ENCODE data around the gene PTCD2. TPM values are rescaled to one million over a fixed set of nuclear protein-coding genes. Genes with fewer than 3 reads are reported as not detected.
"Not testable (repeated sequence)": the region's sequence is repeated elsewhere in the genome, so short reads cannot be mapped to it uniquely, and the experiment has no call there.

Gene PTCD2
- total RNA-seq, 1 experiment from 2014 or later = 16.4 TPM

DNA sequence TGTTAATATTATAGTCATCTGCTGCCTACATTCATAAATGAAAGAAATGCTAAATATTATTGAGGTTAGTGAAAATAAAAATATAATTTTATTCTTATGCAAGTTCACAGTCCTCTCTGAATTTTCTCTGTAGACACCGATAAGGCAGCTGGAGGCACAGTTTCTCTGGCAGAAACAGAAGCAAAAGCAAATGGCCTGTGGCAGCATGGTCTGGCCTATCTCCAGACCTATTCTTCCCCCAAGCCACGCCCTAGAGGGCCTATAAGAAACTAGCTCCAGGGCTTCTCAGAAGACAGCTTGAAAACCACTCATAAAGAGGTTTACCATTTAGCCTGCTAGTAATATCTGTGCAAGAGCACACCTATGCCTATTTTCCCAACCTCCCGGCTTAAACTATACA, 28.6 kb upstream of the PTCD2 start:
- H3K4me3 ChIP-seq = no peak overlapping the region
- no peaks in the 10 kb centered on the region for H3K27me3 ChIP-seq
- no peaks in the 10 kb centered on the region for H3K9me3 ChIP-seq
- H3K36me3 ChIP-seq = peaks cover 73% of the 10 kb centered on the region
- no peak for DNase-seq

DNA sequence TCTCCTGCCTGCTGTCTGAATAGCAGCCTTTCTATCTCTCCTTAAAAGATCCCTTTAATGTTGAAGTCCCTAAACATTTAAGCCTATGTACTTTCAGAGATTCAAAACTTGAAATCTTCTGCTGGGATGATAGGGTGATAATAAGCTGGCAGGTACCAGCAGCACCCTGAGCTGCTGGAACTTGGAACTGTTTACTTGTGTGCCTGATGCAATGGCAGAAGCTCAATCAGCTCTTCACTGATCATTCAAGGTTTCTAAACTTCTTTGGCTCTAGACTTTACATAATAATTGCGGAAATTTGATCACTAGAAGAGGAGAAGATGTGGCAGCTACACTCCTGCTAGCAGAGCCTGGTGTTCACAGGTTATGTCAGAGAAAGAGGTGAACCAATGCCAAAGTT, 27.8 kb upstream of the PTCD2 start:
- H3K27me3 ChIP-seq = no peaks in the 10 kb centered on the region
- H3K36me3 ChIP-seq = peaks cover 75% of the 10 kb centered on the region
- DNase-seq = no peak
- no peaks in the 10 kb centered on the region for H3K9me3 ChIP-seq
- no peak overlapping the region for H3K4me3 ChIP-seq

DNA sequence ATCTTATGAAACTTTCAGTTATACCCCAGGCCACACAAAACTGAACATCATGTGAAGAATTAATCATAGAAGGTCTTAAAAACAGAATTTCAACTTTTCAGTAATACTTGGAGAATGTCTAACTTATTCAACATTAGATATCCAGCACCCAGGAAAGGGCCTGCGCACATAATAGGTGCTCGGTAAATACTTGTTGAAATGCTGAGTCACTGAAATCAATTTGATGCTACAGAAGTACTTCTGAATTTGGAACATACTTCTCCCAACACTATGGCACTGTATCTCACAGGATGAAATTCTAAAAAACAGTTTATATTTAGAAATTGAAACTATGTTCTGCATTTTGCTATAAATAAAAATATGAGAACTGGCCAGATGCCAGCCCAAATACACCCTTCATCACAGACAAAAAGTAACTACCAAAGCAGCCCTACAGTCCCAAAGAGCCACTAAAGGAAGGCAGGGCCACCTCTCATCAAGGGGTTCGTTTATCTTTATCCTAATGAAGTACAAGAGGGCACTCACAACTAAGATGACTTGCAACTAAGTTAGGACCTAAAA, 26.6 kb upstream of the PTCD2 start:
- DNase-seq = no peak
- H3K4me3 ChIP-seq = no peak overlapping the region

DNA sequence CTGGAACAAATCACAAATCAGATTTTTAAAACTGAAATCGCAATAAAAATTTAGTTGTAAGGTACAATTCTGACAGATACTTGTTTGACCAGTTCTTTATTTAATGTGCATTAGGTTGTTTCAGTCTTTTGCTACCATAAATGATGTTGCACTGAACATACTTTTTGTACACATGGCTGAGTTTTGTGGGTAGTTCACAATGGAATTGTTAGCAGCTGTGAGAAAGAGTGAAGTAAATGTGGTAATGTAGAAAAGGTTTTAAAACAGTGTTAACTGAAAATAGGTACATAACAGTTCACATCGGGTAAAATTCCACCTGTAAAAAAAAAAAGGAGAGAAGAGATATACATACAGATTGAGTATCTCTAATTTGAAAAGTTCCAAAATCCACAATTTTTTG, 25.7 kb upstream of the PTCD2 start:
- DNase-seq = no peak
- Histone ChIP-seq H3K36me3 (peaks cover 66% of the 10 kb centered on the region), H3K4me3 (no peak overlapping the region), H3K9me3 (no peaks in the 10 kb centered on the region), H3K27me3 (no peaks in the 10 kb centered on the region)

More for the DNA sequence above, 26.6 kb upstream of the PTCD2 start:
- no peaks in the 10 kb centered on the region for H3K9me3 ChIP-seq
- peaks cover 72% of the 10 kb centered on the region for H3K36me3 ChIP-seq
- no peaks in the 10 kb centered on the region for H3K27me3 ChIP-seq

DNA sequence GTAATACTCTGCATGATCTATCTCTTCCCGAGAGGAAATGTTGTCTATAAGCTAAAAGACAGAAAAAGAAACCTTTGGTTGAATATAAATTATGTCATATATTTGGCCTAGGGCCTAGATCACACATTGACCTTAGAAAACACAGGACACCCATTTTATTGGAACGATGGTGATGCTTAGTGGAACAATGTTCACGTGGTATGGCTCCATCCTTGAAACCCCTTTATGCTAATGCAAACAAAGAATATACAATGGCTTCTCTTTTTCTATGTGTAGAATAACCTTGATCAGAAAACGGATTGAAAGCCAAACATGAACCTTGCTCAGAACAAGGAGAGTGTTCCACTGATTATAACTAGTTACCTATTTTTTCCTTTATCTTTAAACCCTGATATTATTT, 24.6 kb upstream of the PTCD2 start:
- Histone ChIP-seq H3K9me3 (no peaks in the 10 kb centered on the region), H3K36me3 (peaks cover 65% of the 10 kb centered on the region), H3K27me3 (no peaks in the 10 kb centered on the region), H3K4me3 (no peak overlapping the region)
- DNase-seq = no peak

DNA sequence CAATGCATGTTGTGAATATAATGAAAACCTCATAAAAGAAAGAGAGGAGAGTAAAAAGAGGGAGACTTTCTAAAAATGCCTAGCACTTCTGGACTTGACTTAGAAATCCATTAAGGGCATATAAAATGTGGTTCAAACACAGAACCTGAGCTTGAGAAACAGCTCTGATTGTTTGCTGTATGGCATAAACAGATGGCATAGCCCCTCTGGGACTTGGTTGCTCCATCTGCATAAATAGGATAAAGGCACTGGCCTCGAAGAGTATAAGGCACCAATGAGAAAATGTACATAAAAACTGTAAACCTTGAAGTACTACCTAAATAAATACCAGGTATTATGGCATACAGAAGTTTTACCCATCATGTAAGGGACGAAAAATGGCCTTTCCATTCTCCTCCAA, 23.9 kb upstream of the PTCD2 start:
- no peaks in the 10 kb centered on the region for H3K27me3 ChIP-seq
- H3K4me3 ChIP-seq = no peak overlapping the region
- DNase-seq = no peak
- peaks cover 67% of the 10 kb centered on the region for H3K36me3 ChIP-seq
- no peaks in the 10 kb centered on the region for H3K9me3 ChIP-seq

DNA sequence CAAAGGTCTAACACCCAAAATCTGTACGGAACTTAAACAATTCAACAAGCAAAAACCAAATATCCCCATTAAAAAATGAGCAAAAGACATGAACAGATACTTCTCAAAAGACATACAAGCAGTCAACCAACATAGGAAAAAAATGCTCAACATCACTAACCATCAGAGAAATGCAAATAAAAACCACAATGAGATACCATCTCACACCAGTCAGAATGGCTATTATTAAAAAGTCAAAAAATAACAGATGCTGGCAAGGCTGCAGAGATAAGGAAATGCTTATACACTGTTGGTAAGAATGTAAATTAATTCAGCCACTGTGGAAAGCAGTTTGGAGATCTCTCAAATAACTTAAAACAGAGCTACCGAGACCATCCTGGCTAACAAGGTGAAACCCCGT, 22.0 kb upstream of the PTCD2 start:
- DNase-seq, H3K4me3 ChIP-seq, H3K27me3 ChIP-seq, H3K9me3 ChIP-seq: not testable (repeated sequence)
- peaks cover 72% of the 10 kb centered on the region for H3K36me3 ChIP-seq

DNA sequence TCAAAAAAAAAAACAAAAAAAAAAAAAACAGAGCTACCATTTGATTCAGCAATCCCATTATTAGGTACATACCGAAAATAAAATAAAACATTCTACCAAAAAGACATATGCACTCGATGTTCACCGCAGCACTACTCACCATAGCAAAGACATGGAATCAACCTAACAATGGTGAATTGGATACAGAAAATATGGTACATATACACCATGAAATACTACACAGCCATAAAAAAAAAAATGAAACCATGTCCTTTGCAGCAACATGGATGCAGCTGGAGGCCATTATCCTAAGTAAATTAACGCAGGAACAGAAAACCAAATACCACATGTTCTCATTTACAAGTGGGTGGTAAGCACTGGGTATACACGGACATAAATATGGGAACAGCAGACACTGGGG, 21.5 kb upstream of the PTCD2 start:
- peaks cover 72% of the 10 kb centered on the region for H3K36me3 ChIP-seq
- no peaks in the 10 kb centered on the region for H3K27me3 ChIP-seq
- no peak overlapping the region for H3K4me3 ChIP-seq
- no peaks in the 10 kb centered on the region for H3K9me3 ChIP-seq
- no peak for DNase-seq

DNA sequence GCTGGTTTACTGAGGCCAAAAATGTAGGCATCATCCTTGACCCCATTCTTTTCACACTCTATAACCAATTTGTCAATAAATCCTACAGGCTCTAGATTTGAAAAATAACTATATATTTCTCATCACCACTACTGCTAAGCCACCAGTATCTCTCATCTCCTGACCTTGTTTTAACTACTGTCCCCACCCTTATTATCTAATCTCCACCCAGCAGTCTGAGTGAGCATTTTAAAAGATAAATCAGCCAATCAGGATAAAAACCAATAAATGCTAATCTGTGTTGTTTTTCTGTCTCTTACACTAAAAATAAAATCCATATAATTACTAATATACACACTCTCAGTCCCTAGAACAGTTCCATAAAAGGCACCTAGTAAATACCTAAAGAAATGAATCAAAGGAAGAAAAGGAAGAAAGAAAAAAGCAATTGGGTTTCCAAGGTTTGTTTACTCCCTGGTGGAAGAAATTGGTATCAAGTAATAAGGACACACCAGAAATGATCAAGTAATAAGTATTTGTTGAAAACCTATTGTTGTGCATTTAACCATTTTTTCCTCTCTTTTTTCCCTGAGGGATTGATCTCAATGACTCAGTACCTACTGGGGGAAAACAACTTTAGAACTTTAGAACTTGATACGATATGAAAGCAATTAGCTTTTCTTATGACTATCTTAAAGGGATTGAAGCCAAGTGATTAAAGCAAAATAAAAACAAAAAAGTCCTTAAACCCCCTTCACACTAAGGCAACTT, 19.4 kb upstream of the PTCD2 start:
- Histone ChIP-seq H3K27me3 (no peaks in the 10 kb centered on the region), H3K36me3 (peaks cover 60% of the 10 kb centered on the region), H3K9me3 (no peaks in the 10 kb centered on the region), H3K4me3 (no peak overlapping the region)
- no peak for DNase-seq

DNA sequence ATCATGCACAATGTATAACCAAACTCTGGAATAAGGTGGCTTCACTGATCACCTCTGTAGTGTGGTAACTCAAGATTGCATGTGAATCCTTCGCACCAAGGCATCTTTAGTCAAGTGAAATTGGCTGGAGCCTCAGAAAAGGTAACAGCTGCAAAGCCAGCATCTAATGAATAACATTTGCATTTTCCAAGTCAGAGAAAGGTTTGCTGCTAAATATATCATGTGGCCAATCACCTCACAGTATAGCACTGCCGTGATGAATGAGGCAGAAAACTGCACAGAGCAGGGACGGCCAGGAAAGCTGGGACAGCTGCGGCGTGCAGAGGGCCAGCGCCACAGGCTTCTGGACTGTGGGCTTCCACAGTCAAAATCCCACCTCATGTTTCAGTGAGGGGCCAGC, 18.6 kb upstream of the PTCD2 start:
- Histone ChIP-seq H3K4me3 (no peak overlapping the region), H3K9me3 (no peaks in the 10 kb centered on the region), H3K36me3 (peaks cover 61% of the 10 kb centered on the region), H3K27me3 (no peaks in the 10 kb centered on the region)
- DNase-seq = no peak

DNA sequence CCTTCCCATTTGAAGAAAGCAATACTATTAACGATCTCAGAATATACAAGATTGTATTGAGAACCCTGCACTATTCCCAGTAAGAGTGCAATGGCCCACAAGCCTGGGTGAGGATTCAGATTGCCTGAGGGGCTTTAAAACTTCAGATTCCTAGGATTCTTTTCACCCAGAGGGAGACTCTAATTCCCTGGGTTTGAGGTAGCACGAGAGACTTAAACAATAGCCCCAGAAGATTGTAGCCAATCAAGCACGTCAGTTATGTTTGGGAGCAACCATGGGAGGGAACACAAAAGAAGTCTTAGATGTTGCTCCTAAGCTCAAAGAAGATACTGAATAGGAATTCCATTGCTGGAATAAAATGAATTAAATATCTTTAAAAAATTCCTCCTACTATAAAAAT, 18.0 kb upstream of the PTCD2 start:
- H3K4me3 ChIP-seq = no peak overlapping the region
- no peak for DNase-seq
- no peaks in the 10 kb centered on the region for H3K9me3 ChIP-seq
- peaks cover 60% of the 10 kb centered on the region for H3K36me3 ChIP-seq
- no peaks in the 10 kb centered on the region for H3K27me3 ChIP-seq

DNA sequence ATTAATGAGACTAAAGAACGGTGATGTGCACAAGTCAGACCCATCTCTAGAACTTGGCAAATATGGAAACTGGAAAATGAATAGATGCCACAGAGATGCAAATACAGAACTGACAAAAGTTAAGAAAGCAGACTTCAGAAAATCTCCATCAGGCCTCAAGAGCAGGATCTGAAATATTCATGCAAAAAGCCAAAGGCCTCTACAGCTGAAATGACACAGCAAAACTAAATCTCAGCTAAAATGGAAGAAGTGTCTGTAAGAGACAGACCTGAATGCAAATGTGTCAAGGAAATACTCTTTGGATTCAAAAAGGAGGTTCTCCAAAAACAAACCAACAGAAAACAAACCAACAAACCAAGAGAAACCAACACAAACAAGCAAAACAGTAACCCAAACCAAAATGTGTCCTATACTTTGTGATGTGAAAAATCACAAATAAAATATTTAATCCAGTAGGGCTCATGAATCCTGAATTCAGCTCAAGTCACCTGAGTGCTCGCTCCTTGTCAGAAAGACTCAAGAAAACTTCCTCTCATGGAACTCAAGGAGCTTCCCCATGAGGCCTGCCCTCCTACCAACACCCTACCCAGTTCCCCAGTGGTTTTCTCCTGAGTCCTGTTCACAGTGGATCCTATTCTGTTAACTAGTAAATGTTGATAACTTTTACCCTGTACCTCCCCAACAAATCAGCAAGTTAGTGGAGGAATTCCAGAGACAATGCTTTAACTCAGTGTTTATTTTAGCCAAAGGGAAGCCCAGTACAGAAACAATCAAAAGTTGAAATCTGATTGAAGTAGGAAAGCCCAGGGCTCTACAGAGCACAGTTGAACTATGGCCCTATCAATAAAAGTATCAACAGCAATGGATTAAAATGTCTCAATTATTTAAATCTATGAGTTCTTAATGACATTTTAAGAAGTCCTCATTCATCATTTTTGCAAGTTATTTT, 14.7 kb upstream of the PTCD2 start:
- Histone ChIP-seq H3K36me3 (peaks cover 63% of the 10 kb centered on the region), H3K9me3 (no peaks in the 10 kb centered on the region), H3K27me3 (no peaks in the 10 kb centered on the region), H3K4me3 (no peak overlapping the region)
- DNase-seq = no peak

DNA sequence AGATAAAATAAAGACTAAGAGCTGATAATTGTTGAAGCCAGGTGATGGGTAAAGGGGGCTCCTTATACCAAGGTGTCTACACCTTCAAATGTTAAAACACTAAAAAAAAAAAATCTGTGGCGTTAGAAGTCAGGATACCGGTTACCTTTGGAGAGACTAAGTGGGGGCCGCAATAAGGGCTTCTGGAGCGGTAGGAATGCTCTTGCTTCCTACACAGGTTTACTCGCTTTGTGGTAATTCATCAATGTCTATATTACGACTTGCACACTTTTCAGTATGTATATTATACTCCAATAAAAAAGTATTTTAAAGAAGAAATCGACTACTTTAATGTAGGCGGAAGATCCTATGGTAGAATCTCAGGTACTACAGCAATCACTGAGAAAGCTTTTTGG, 12.6 kb upstream of the PTCD2 start:
- H3K9me3 ChIP-seq = no peaks in the 10 kb centered on the region
- H3K36me3 ChIP-seq = peaks cover 61% of the 10 kb centered on the region
- H3K27me3 ChIP-seq = no peaks in the 10 kb centered on the region
- no peak for DNase-seq
- H3K4me3 ChIP-seq = peak overlapping the region; percentile 71

DNA sequence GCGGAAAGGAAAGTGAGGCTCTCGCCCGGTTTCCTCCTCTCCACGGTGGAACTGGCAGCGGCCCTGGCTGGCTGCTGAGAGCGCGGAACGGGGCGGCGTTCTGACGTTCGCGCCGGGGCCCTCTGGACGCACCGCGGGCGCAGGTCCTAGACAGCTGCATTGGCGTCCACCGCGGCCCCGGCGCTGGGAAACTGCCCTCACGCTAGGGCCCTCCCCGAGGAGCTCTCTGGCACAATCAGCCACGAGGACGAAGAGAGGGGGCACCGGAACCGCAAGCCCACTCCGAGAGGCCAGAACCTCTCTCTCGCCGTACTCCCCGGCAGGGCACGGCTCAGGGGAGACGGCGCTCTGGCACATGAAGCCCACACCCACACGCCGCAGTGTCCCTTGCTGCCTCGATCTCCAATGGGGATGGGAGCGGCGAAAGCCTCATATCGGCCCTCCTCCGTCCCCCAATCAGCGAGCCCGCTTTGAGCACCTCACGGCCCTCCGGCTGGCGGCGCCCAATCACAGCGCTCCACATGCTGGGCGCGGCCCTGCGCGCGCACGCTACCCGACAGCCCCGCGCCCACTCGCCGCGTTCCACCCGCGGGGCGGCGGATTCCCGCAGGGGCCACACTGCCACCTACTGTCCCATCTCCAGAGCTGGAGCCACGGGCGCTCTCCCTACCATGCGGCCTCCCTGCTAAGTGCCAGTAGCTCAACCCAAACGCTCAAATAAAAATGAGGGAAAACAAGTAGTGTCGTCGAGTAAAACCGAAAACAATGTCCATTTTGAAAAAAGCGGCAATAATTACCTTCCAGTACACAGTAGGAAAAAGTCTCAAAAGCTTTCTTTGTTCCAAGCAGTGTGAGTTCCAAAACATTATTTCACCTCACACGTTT, 12.0 kb upstream of the PTCD2 start:
- DNase-seq = peak; percentile 98
- Histone ChIP-seq H3K9me3 (no peaks in the 10 kb centered on the region), H3K27me3 (no peaks in the 10 kb centered on the region), H3K36me3 (peaks cover 61% of the 10 kb centered on the region), H3K4me3 (peak overlapping the region; percentile 71)

DNA sequence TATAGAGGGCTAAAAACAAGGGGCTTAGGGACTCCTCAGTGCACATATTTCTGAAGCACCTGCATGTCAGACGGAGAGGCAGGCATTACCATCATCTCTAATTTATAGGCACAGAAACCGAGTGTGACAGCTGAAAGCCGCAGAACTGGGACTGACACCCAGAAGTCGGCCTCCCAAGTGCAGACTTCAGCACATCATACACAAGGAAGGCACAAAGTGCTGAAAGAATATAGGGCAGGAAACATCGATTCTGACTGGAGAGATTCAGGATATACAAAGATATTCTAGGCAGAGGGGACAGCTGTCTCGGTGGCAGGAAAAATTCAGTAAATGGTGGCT, 11.4 kb upstream of the PTCD2 start:
- H3K27me3 ChIP-seq = no peaks in the 10 kb centered on the region
- peak overlapping the region; percentile 71 for H3K4me3 ChIP-seq
- H3K9me3 ChIP-seq = no peaks in the 10 kb centered on the region
- DNase-seq = no peak
- peaks cover 65% of the 10 kb centered on the region for H3K36me3 ChIP-seq

DNA sequence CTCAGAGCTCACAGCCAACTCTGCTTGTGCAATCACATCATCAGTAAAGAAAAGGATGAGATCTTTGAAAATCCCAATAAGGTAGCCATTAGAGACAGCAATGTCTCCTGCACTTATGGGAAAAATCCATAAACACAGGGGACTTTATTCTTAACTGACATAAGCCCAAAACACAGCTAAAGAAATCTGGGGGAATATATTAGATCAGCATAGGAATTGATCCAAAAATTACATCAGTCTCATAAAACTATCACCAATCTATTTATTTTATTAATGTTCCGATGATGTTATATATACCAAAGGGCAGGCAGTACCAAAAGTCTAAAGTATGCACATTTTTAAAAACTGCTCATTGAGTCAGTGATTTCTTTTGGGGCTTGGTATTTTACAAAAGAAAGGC, 7.0 kb upstream of the PTCD2 start:
- DNase-seq = no peak
- Histone ChIP-seq H3K9me3 (no peaks in the 10 kb centered on the region), H3K36me3 (peaks cover 74% of the 10 kb centered on the region), H3K4me3 (no peak overlapping the region), H3K27me3 (no peaks in the 10 kb centered on the region)

All from MG63 (cell line).